ENCODE data around the gene LPIN3. TPM values are rescaled to one million over a fixed set of nuclear protein-coding genes. Genes with fewer than 3 reads are reported as not detected.

The LPIN3 gene
- total and polyA plus RNA-seq, 2 experiments from 2014 or later: 6.1 to 9.7 TPM

DNA sequence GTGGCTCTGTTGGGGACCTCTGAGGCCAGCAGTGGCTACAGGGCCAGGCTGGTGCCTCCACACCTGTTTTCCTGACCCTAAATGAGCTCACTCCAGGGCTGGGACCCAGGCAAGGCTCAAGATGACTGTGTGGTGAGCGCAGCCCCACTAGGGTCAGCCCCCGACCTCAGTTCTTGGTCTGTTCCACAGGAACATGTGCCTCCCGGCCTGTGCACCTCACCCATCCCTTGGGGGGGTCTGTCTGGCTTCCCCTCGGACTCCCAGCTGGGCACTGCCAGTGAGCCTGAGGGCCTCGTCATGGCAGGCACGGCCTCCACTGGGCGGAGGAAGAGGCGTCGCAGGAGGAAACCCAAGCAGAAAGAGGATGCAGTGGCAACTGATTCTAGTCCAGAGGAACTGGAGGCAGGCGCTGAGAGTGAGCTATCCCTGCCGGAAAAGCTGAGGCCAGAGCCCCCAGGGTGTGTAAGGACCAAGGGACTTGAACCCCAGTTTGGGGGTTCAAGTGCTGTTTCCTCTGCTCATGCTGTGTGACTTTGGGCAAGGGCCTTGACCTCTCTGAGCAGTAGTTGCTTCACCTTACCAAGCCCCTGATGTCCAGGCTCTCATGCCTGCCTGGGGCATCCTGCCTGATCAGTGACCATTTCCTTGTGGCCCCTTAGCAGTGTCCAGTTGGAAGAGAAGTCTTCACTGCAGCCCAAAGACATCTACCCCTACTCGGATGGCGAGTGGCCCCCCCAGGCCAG lies 8.0 kb downstream of the LPIN3 start:
- Mint-ChIP-seq H3K9me3 (no peaks in the 10 kb centered on the region; the same call in 2 of the 3 replicates), H3K36me3 (ENCODE audit: low read depth) (no peaks in the 10 kb centered on the region; the same call in 2 of the 3 replicates), H3K27me3 (ENCODE audit: insufficient read depth, low read depth, poor library complexity) (peaks cover 6% of the 10 kb centered on the region), H3K4me1 (peaks cover 4% of the 10 kb centered on the region; the same call in 2 of the 3 replicates), H3K27ac (no peak overlapping the region), H3K4me3 (no peak overlapping the region)
- Histone ChIP-seq H2AFZ (no peak overlapping the region), H4K20me1 (replicated peaks; ENCODE audit: insufficient read depth) (no peaks in the 10 kb centered on the region; the same call in 1 of the 2 replicates), H3K27me3 (ENCODE audit: insufficient read depth) (no peaks in the 10 kb centered on the region), H3K4me2 (no peak overlapping the region), H3K4me3 (no peak overlapping the region), H3K4me1 (ENCODE audit: insufficient read depth) (no peaks in the 10 kb centered on the region), H3F3A (replicated peaks; ENCODE audit: low read depth) (no peaks in the 10 kb centered on the region), H3K79me2 (replicated peaks; ENCODE audit: insufficient read depth) (no peaks in the 10 kb centered on the region), H3K36me3 (ENCODE audit: insufficient read depth) (no peaks in the 10 kb centered on the region), H3K27ac (ENCODE audit: low read depth) (no peak overlapping the region), H3K9me2 (ENCODE audit: insufficient read depth) (no peaks in the 10 kb centered on the region)
- TF ChIP-seq NANOG (IDR thresholded peaks at IDR 0.05; ENCODE audit: borderline replicate concordance): no peak
- TF ChIP-seq POLR2AphosphoS5 (IDR thresholded peaks at IDR 0.05; ENCODE audit: low read depth): no peak
- TF ChIP-seq JUNB (IDR thresholded peaks at IDR 0.05; ENCODE audit: unreplicated experiment): no peak
- TF ChIP-seq, protein P1, sequence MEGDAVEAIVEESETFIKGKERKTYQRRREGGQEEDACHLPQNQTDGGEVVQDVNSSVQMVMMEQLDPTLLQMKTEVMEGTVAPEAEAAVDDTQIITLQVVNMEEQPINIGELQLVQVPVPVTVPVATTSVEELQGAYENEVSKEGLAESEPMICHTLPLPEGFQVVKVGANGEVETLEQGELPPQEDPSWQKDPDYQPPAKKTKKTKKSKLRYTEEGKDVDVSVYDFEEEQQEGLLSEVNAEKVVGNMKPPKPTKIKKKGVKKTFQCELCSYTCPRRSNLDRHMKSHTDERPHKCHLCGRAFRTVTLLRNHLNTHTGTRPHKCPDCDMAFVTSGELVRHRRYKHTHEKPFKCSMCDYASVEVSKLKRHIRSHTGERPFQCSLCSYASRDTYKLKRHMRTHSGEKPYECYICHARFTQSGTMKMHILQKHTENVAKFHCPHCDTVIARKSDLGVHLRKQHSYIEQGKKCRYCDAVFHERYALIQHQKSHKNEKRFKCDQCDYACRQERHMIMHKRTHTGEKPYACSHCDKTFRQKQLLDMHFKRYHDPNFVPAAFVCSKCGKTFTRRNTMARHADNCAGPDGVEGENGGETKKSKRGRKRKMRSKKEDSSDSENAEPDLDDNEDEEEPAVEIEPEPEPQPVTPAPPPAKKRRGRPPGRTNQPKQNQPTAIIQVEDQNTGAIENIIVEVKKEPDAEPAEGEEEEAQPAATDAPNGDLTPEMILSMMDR (conservative IDR thresholded peaks at IDR 0.05; ENCODE audit: low read depth in 2 of 2): no peak
- no peak for TF ChIP-seq ETS1 (IDR thresholded peaks at IDR 0.05)
- TF ChIP-seq EZH2phosphoT487 (IDR thresholded peaks at IDR 0.05; ENCODE audit: unreplicated experiment): no peak
- TF ChIP-seq ZNF331 (CRISPR knock-in tag; IDR thresholded peaks at IDR 0.05; ENCODE audit: low read depth): no peak
- TF ChIP-seq CREB1 (CRISPR knock-in tag; IDR thresholded peaks at IDR 0.05; ENCODE audit: low read depth): no peak
- TF ChIP-seq, protein P2, sequence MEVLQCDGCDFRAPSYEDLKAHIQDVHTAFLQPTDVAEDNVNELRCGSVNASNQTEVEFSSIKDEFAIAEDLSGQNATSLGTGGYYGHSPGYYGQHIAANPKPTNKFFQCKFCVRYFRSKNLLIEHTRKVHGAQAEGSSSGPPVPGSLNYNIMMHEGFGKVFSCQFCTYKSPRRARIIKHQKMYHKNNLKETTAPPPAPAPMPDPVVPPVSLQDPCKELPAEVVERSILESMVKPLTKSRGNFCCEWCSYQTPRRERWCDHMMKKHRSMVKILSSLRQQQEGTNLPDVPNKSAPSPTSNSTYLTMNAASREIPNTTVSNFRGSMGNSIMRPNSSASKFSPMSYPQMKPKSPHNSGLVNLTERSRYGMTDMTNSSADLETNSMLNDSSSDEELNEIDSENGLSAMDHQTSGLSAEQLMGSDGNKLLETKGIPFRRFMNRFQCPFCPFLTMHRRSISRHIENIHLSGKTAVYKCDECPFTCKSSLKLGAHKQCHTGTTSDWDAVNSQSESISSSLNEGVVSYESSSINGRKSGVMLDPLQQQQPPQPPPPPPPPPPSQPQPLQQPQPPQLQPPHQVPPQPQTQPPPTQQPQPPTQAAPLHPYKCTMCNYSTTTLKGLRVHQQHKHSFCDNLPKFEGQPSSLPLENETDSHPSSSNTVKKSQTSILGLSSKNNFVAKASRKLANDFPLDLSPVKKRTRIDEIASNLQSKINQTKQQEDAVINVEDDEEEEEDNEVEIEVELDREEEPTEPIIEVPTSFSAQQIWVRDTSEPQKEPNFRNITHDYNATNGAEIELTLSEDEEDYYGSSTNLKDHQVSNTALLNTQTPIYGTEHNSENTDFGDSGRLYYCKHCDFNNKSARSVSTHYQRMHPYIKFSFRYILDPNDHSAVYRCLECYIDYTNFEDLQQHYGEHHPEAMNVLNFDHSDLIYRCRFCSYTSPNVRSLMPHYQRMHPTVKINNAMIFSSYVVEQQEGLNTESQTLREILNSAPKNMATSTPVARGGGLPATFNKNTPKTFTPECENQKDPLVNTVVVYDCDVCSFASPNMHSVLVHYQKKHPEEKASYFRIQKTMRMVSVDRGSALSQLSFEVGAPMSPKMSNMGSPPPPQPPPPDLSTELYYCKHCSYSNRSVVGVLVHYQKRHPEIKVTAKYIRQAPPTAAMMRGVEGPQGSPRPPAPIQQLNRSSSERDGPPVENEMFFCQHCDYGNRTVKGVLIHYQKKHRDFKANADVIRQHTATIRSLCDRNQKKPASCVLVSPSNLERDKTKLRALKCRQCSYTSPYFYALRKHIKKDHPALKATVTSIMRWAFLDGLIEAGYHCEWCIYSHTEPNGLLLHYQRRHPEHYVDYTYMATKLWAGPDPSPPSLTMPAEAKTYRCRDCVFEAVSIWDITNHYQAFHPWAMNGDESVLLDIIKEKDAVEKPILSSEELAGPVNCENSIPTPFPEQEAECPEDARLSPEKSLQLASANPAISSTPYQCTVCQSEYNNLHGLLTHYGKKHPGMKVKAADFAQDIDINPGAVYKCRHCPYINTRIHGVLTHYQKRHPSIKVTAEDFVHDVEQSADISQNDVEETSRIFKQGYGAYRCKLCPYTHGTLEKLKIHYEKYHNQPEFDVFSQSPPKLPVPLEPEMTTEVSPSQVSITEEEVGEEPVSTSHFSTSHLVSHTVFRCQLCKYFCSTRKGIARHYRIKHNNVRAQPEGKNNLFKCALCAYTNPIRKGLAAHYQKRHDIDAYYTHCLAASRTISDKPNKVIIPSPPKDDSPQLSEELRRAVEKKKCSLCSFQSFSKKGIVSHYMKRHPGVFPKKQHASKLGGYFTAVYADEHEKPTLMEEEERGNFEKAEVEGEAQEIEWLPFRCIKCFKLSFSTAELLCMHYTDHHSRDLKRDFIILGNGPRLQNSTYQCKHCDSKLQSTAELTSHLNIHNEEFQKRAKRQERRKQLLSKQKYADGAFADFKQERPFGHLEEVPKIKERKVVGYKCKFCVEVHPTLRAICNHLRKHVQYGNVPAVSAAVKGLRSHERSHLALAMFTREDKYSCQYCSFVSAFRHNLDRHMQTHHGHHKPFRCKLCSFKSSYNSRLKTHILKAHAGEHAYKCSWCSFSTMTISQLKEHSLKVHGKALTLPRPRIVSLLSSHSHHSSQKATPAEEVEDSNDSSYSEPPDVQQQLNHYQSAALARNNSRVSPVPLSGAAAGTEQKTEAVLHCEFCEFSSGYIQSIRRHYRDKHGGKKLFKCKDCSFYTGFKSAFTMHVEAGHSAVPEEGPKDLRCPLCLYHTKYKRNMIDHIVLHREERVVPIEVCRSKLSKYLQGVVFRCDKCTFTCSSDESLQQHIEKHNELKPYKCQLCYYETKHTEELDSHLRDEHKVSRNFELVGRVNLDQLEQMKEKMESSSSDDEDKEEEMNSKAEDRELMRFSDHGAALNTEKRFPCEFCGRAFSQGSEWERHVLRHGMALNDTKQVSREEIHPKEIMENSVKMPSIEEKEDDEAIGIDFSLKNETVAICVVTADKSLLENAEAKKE (CRISPR knock-in tag; IDR thresholded peaks at IDR 0.05): no peak
- TF ChIP-seq ZNF114 (CRISPR knock-in tag; IDR thresholded peaks at IDR 0.05): no peak
- TF ChIP-seq, protein P3, sequence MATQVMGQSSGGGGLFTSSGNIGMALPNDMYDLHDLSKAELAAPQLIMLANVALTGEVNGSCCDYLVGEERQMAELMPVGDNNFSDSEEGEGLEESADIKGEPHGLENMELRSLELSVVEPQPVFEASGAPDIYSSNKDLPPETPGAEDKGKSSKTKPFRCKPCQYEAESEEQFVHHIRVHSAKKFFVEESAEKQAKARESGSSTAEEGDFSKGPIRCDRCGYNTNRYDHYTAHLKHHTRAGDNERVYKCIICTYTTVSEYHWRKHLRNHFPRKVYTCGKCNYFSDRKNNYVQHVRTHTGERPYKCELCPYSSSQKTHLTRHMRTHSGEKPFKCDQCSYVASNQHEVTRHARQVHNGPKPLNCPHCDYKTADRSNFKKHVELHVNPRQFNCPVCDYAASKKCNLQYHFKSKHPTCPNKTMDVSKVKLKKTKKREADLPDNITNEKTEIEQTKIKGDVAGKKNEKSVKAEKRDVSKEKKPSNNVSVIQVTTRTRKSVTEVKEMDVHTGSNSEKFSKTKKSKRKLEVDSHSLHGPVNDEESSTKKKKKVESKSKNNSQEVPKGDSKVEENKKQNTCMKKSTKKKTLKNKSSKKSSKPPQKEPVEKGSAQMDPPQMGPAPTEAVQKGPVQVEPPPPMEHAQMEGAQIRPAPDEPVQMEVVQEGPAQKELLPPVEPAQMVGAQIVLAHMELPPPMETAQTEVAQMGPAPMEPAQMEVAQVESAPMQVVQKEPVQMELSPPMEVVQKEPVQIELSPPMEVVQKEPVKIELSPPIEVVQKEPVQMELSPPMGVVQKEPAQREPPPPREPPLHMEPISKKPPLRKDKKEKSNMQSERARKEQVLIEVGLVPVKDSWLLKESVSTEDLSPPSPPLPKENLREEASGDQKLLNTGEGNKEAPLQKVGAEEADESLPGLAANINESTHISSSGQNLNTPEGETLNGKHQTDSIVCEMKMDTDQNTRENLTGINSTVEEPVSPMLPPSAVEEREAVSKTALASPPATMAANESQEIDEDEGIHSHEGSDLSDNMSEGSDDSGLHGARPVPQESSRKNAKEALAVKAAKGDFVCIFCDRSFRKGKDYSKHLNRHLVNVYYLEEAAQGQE (IDR thresholded peaks at IDR 0.05; ENCODE audit: unreplicated experiment): no peak
- TF ChIP-seq STAT1 (IDR thresholded peaks at IDR 0.05; ENCODE audit: unreplicated experiment): no peak
- no peak for TF ChIP-seq EZH2 (IDR thresholded peaks at IDR 0.05; ENCODE audit: low read depth, unreplicated experiment)
- ATAC-seq (no peak), DNase-seq (ENCODE audit: low spot score) (no peak)
